Medulla oblongata (tissue), 1 donor: ENCODE data around the gene MYO1B.

ENCODE experiments used
- DNase-seq: peaks from one replicate; pipeline ENCODE4 v3.0.0-alpha.2; 2015; ENCODE audit errors: extremely low spot score

MYO1B gene

GRCh38 chr2:191226196-191226595, 19.0 kb upstream of the MYO1B start:
- DNase-seq: no peak

GRCh38 chr2:191228333-191228732, 16.9 kb upstream of the MYO1B start:
- DNase-seq: no peak

- no peak for DNase-seq
Measured at GRCh38 chr2:191228861-191229260, 16.3 kb upstream of the MYO1B start.

GRCh38 chr2:191230174-191230573, 15.0 kb upstream of the MYO1B start:
- no peak for DNase-seq

- DNase-seq: no peak
Measured at GRCh38 chr2:191231995-191232394, 13.2 kb upstream of the MYO1B start.

GRCh38 chr2:191233533-191233932, 11.7 kb upstream of the MYO1B start:
- DNase-seq: no peak

GRCh38 chr2:191234376-191234775, 10.8 kb upstream of the MYO1B start:
- DNase-seq: no peak

- no peak for DNase-seq
Measured at GRCh38 chr2:191240871-191241270, 4.3 kb upstream of the MYO1B start.

- no peak for DNase-seq
Measured at GRCh38 chr2:191241418-191241817, 3.8 kb upstream of the MYO1B start.

GRCh38 chr2:191243154-191243553, 2.0 kb upstream of the MYO1B start:
- DNase-seq: no peak

- DNase-seq: no peak
Measured at GRCh38 chr2:191244350-191244749, 854 bp upstream of the MYO1B start.

GRCh38 chr2:191245869-191246531, 796 bp downstream of the MYO1B start:
- no peak for DNase-seq

GRCh38 chr2:191246820-191247380, 1.7 kb downstream of the MYO1B start:
- no peak for DNase-seq

GRCh38 chr2:191247381-191248057, 2.3 kb downstream of the MYO1B start:
- DNase-seq: no peak

GRCh38 chr2:191249156-191249813, 4.1 kb downstream of the MYO1B start:
- DNase-seq: no peak

- DNase-seq: no peak
Measured at GRCh38 chr2:191250400-191250799, 5.2 kb downstream of the MYO1B start.

GRCh38 chr2:191250986-191251385, 5.8 kb downstream of the MYO1B start:
- DNase-seq: no peak

GRCh38 chr2:191252699-191253098, 7.5 kb downstream of the MYO1B start:
- DNase-seq: no peak

GRCh38 chr2:191253476-191253875, 8.3 kb downstream of the MYO1B start:
- DNase-seq: no peak

GRCh38 chr2:191255271-191255670, 10.1 kb downstream of the MYO1B start:
- no peak for DNase-seq

GRCh38 chr2:191255756-191256312, 10.6 kb downstream of the MYO1B start:
- no peak for DNase-seq

GRCh38 chr2:191257934-191258333, 12.7 kb downstream of the MYO1B start:
- DNase-seq: no peak
